Endometrial microvascular endothelial cells (primary cell): ENCODE measurements around the gene DOCK10. TPM values are rescaled to one million over a fixed set of nuclear protein-coding genes. Genes with fewer than 3 reads are reported as not detected.

Source experiments
- in situ Hi-C: cut with HindIII; loops from 2 replicates; pipeline ENCODE4 v1.10.0; 2017; ENCODE audit warnings: low sequenced_read_pairs, low pct_unique_long_range_greater_than_20kb; ENCODE audit errors: inconsistent ontology term
- total RNA-seq: library from RNA; depleted of rRNA; stranded (reverse); fragments of >200 nt; gene quantifications from one replicate; pipeline ENCODE4 v1.2.3, GENCODE V29; 2015; ENCODE audit errors: inconsistent ontology term

The DOCK10 gene
- total RNA-seq, 1 donor from 2014 or later = 16.0 TPM

DNA sequence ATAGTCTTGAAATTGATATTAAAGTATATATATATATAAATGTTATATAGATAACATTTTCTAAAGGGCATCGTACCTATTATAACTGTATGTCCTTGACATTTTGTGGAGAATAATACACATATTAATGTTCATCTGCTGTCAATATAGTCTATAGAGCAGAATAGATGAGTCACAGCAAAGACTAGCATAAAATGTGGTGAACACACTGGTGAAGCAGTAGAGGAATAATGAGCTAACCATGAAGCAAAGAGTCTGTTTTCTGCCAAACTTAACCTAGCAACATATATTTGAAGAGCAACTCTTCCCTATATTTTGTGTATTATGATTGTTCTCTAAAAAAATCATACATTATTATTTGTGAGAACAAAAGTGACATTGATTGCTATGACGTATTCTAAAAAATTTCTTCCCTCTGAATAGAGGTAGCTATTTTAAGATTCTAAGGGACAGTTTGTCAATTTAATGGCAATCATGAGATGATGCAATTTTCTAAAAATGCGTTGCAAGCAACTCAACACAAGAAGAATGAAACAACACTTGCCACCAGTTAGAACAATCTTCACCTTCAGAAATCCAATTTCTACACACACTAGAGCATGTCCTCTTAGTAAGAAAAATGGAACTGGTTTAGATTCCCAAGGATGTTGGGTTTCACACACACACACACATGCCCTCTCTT, 22.0 kb downstream of the DOCK10 start:
- in situ Hi-C loops = no loop called here

DNA sequence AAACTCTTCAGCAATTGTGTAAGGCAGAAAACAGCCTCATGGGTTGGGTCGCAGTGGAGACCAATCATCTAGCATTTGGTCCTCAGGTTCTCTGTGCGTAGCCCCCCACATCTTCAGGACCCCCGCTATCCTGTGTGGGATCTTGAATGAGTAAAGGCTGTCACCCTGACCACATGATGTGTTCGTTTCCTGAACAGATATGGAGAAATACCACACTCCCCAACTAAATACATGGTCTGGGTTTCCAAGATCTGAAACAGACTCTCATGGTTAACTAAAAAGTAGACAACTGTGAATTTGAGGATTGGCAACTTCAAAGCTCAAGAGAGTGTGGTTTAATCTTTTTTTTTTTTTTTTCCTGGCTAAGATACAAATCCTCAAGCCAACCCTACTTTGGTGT, 23.2 kb downstream of the DOCK10 start:
- in situ Hi-C loops = no loop called here

DNA sequence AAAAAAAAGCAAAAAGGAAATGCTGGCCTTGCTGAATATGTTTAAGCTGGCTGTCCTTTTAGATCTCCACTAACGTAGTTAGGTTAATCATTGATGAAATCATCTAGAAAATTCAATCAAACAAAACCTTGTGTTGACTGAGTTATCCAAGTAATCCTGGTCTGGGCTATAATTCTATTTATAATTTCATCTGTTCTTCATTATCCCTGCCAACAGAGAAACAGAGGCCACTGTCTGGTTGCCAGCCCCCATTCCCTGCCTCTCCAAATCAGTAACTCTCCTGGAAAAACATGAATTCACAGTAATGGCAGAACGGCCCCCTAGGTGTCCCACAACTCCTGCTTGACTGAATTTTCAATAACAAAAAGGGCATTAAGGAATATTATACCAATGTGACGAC, 24.6 kb downstream of the DOCK10 start:
- in situ Hi-C loops = no loop called here

GRCh38 chr2:225017098-225017685, 25.1 kb downstream of the DOCK10 start:
- in situ Hi-C loops = no loop called here

- in situ Hi-C loops = no loop called here
Measured at GRCh38 chr2:225013425-225014365, 28.6 kb downstream of the DOCK10 start.

GRCh38 chr2:225011585-225011984, 30.7 kb downstream of the DOCK10 start:
- in situ Hi-C loops = no loop called here

- in situ Hi-C loops = no loop called here
Measured at GRCh38 chr2:225010804-225011203, 31.5 kb downstream of the DOCK10 start.

- in situ Hi-C loops = no loop called here
Measured at GRCh38 chr2:225009768-225010167, 32.5 kb downstream of the DOCK10 start.

DNA sequence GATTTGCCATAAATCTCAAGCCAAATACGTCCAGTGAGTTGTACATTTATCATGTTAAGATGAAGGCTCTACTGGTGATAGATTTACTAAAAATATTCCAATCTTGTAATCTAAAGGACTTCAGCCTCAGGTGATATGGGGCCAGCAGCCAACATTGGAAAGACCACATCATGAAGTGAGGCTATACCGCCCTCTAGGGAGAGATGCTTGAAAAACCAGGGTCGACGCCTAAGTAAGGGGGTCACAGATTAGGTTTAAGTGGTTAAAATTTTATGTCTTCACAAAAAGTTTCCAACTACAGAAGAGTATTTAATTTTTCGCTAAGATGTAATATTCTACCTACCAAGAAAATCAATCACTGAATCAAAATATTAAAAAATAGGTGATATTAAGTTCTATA, 33.3 kb downstream of the DOCK10 start:
- in situ Hi-C loops = no loop called here

DNA sequence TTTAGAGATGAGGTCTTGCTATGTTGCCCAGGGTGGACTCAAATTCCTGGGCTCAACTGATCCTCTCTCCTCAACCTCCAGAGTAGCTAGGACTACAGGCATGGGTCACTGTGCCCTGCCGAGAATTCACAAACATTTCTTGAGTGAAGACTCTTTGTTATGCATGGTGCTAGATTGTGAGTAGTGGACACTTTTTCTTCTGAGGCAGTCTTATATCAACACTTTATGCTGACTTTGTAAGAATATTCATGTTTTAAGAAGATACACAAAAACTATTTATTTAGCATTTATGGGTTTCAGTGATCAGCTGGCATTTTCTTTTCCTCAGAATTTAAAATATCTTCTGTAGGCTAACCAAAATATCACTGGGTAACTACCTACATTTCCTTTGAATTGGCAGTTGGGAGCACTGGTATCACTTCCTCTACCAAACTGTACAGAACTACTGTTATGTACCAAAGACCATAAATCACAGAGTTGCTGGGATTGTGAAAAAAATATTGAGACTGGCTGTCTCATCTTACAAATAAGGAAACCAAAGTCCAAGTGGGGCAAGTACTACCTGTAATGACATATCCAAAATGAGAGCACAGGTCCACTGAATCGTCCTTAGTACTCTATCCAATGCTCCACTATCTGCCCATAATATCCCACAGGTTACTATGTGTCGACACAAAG, 34.0 kb downstream of the DOCK10 start:
- in situ Hi-C loops = no loop called here

DNA sequence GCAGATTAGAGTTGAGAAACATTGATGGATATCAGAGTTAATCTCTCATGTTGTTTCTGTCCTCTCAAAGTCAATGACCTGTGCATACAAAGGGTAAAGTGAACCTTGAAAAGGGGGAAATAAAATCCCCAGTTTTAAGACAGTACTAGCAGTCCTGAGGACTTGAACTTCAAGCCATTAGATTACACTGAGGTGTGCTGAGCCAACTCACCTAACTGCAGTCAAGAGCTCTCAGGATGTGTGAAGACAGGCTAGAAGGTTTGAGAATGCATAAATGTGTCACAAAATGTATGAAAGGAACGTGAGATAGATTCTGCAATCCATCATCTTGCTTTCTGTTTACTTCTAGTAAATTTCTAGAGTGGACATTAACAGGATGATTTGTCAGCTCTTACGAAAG, 35.5 kb downstream of the DOCK10 start:
- in situ Hi-C loops = no loop called here

- in situ Hi-C loops = no loop called here
Measured at GRCh38 chr2:225004597-225004996, 37.7 kb downstream of the DOCK10 start.

- in situ Hi-C loops = no loop called here
Measured at GRCh38 chr2:225002656-225003045, 39.6 kb downstream of the DOCK10 start.

GRCh38 chr2:225002039-225002655, 40.1 kb downstream of the DOCK10 start:
- in situ Hi-C loops = no loop called here

- in situ Hi-C loops = loop anchor here (10.0 kb wide), 1 partner anchor 365 kb away; no protein-coding TSS in a partner anchor
Measured at GRCh38 chr2:224999754-225000153, 42.5 kb downstream of the DOCK10 start.

DNA sequence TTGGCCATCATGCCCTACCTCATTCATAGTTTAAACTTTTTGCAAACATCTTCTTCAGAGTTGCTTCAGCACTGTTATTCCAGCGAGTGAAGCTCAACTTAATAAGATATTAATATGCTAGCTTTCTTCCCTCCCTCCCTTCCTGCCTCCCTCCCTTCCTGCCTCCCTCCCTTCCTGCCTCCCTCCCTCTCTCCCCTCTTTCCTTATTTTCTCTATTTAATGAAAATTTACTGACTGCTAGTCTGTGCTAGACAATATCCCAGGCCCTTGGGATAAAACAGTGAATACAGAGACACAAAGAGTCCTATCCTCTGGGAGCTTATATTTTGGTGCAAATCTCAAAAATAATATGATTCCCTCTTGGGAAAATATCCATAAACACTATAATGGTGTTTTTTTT, 42.9 kb downstream of the DOCK10 start:
- in situ Hi-C loops = loop anchor here (10.0 kb wide), 1 partner anchor 365 kb away; no protein-coding TSS in a partner anchor

DNA sequence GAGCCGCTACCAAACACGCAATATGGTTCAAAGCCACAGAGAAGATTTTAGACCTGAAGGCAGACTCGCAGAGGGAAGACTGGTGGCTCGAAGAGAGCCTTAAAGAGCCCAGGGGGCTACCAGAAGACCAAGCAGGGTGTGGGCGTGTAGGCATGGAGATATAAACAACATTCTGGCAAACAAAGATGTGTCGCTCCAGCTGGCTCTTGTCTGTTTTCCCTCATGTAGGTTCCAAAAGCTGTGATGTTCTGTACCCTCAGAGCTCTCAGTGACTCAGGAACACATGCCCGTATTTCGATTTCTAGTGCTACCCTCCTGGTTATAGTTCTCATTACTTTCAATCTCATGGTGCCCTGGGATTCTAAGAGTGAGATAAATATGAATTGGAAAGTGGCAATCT, 44.5 kb downstream of the DOCK10 start:
- in situ Hi-C loops = loop anchor here (10.0 kb wide), 1 partner anchor 363 kb away; no protein-coding TSS in a partner anchor

- in situ Hi-C loops = loop anchor here (10.0 kb wide), 1 partner anchor 361 kb away; no protein-coding TSS in a partner anchor
Measured at GRCh38 chr2:224995419-224995818, 46.8 kb downstream of the DOCK10 start.
